PC-3 (cell line): ENCODE measurements around the gene PHLDB1. TPM values are rescaled to one million over a fixed set of nuclear protein-coding genes. Genes with fewer than 3 reads are reported as not detected.

Experiments used
- ATAC-seq: fragments of 200-7000 bp; cut with Tn5 transposase; 2 replicates; pipeline ENCODE4 v1.9.1; 2020; ENCODE audit warnings: mild to moderate bottlenecking, moderate library complexity
- BruUV-seq: library from RNA; stranded (reverse); fragments of 400-500 nt; replicated peaks from 2 replicates; lab custom pipeline; 2021; lab: Mats Ljungman, UMichigan
- CTCF ChIA-PET: fragments of 300-600 bp; sonication (Branson Sonifier 250); formaldehyde crosslinking; loops from one replicate; lab custom pipeline; 2022; ENCODE audit warnings: antibody characterized with exemption; lab: Charles Lee
- POLR2A ChIA-PET: fragments of 300-600 bp; sonication (Branson Sonifier 250); formaldehyde crosslinking; loops from one replicate; lab custom pipeline; 2022; ENCODE audit warnings: antibody characterized with exemption; ENCODE audit not compliant: unreplicated experiment; lab: Charles Lee
- DNase-seq: peaks from one replicate; pipeline ENCODE4 v3.0.0-alpha.2; 2015
- H2AFZ ChIP-seq: fragments of 300-600 bp; sonication (generic); 2 replicates; pipeline ENCODE4 v1.6.0; 2016; ENCODE audit warnings: antibody characterized with exemption, low read length
- H3F3A ChIP-seq: fragments of 300-600 bp; sonication (generic); one replicate; pipeline ENCODE4 v1.6.0; 2017; ENCODE audit warnings: antibody characterized with exemption, low read length, control low read depth, mild to moderate bottlenecking; ENCODE audit not compliant: unreplicated experiment
- H3K27ac ChIP-seq: fragments of 300-600 bp; sonication (generic); 2 replicates; pipeline ENCODE4 v1.5.1; 2016; ENCODE audit warnings: mild to moderate bottlenecking, low read length
- H3K27me3 ChIP-seq: fragments of 300-600 bp; sonication (generic); 2 replicates; pipeline ENCODE4 v1.6.1; 2016; ENCODE audit warnings: low read length, mixed read lengths
- H3K36me3 ChIP-seq: fragments of 300-600 bp; sonication (generic); 2 replicates; pipeline ENCODE4 v1.6.1; 2016; ENCODE audit warnings: low read depth, mixed run types, low read length, mixed read lengths
- H3K4me1 ChIP-seq: fragments of 300-600 bp; sonication (generic); 2 replicates; pipeline ENCODE4 v1.5.1; 2016; ENCODE audit warnings: low read length; ENCODE audit not compliant: insufficient read depth
- H3K4me2 ChIP-seq: fragments of 300-600 bp; sonication (generic); 2 replicates; pipeline ENCODE4 v1.6.0; 2016; ENCODE audit warnings: low read length
- H3K4me3 ChIP-seq: fragments of 300-600 bp; sonication (generic); 2 replicates; pipeline ENCODE4 v1.5.1; 2016; ENCODE audit warnings: mild to moderate bottlenecking, low read length, mixed read lengths
- H3K79me2 ChIP-seq: fragments of 300-600 bp; sonication (generic); 2 replicates; pipeline ENCODE4 v1.6.1; 2017; ENCODE audit warnings: low read length, mixed read lengths
- H3K9ac ChIP-seq: fragments of 300-600 bp; sonication (generic); 2 replicates; pipeline ENCODE4 v1.6.0; 2016; ENCODE audit warnings: mild to moderate bottlenecking, low read length
- H3K9me2 ChIP-seq: fragments of 300-600 bp; sonication (generic); replicated peaks from 2 replicates; pipeline ENCODE4 v1.6.1; 2016; ENCODE audit warnings: mixed run types, low read length, mixed read lengths
- H3K9me3 ChIP-seq: fragments of 300-600 bp; sonication (generic); 2 replicates; pipeline ENCODE4 v1.6.1; 2016; ENCODE audit warnings: low read length, mixed read lengths
- H4K20me1 ChIP-seq: fragments of 300-600 bp; sonication (generic); 2 replicates; pipeline ENCODE4 v1.6.1; 2016; ENCODE audit warnings: low read length, mixed read lengths
- CTCF ChIP-seq: fragments of 300-600 bp; sonication (generic); conservative IDR thresholded peaks from 2 replicates; pipeline ENCODE4 v1.5.1; 2017; ENCODE audit warnings: antibody characterized with exemption, low read depth, mild to moderate bottlenecking, low read length
- EZH2 ChIP-seq: fragments of 300-600 bp; sonication (generic); IDR thresholded peaks from one replicate; pipeline ENCODE4 v1.6.1; 2017; ENCODE audit warnings: antibody characterized with exemption, mild to moderate bottlenecking, low read length; ENCODE audit not compliant: unreplicated experiment
- EZH2phosphoT487 ChIP-seq: fragments of 300-600 bp; sonication (generic); IDR thresholded peaks from 2 replicates; pipeline ENCODE4 v1.6.1; 2018; ENCODE audit warnings: mild to moderate bottlenecking, antibody characterized with exemption, low read length, borderline replicate concordance
- intact Hi-C: fragments of 100-400 bp; cut with micrococcal nuclease; formaldehyde crosslinking; loops from 2 replicates; pipeline ENCODE4 v1.9.0; 2023
- total RNA-seq: library from RNA; depleted of rRNA; stranded (reverse); fragments of >200 nt; gene quantifications from 2 replicates; pipeline ENCODE4 v1.2.3, GENCODE V29; 2014

The PHLDB1 gene
- total RNA-seq, 1 experiment from 2014 or later: 36.1 TPM

- no peak overlapping the region for H3K9ac ChIP-seq
- H3K9me3 ChIP-seq: no peaks in the 10 kb centered on the region
- no peak overlapping the region for H3K4me2 ChIP-seq
- H4K20me1 ChIP-seq: no peaks in the 10 kb centered on the region
- no peak overlapping the region for H3K4me3 ChIP-seq
- H3K27ac ChIP-seq: no peak overlapping the region
- no peaks in the 10 kb centered on the region for H3K36me3 ChIP-seq
- no peak for DNase-seq
- no peaks in the 10 kb centered on the region for H3F3A ChIP-seq
- no peak for ATAC-seq
- H3K4me1 ChIP-seq: no peaks in the 10 kb centered on the region
- H2AFZ ChIP-seq: no peak overlapping the region
- CTCF ChIA-PET: no interaction called here
- POLR2A ChIA-PET: no interaction called here
- no peaks in the 10 kb centered on the region for H3K9me2 ChIP-seq
- BruUV-seq: no TSS peak
- intact Hi-C loops: no loop called here
- H3K79me2 ChIP-seq: no peaks in the 10 kb centered on the region
- TF ChIP-seq CTCF: no peak
- TF ChIP-seq EZH2: no peak
- no peak for TF ChIP-seq EZH2phosphoT487
- peaks cover 3% of the 10 kb centered on the region; the same call in 1 of the 2 replicates for H3K27me3 ChIP-seq
Measured at GRCh38 chr11:118666371-118666770, 59.0 kb downstream of the PHLDB1 start.

DNA sequence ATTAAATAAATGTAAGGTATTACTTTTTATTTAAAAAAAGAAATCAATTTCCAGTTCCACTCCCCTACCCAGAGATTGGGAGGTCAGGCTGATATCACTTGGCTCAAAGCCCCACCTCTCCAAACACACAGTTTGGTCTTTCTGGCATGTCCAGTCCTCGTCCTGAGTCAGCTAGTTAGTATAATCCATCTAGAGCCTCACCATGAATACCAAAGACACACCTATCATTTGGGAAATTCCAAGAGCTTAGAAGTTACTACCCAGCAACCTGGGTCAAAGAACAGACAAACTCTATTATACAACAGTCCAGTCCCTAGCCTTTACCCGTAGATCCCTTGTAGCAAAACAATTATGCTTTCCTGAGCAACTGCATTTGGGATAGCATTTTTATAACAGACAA is 62.6 kb downstream of the PHLDB1 start:
- BruUV-seq: no TSS peak
- Histone ChIP-seq H3K27ac (no peak overlapping the region), H3K27me3 (peaks cover 6% of the 10 kb centered on the region; the same call in 1 of the 2 replicates), H3K36me3 (no peaks in the 10 kb centered on the region), H2AFZ (no peak overlapping the region), H3F3A (no peaks in the 10 kb centered on the region), H3K4me2 (no peak overlapping the region), H3K4me1 (no peaks in the 10 kb centered on the region), H3K4me3 (no peak overlapping the region), H3K9me2 (no peaks in the 10 kb centered on the region), H3K9ac (no peak overlapping the region), H4K20me1 (no peaks in the 10 kb centered on the region), H3K9me3 (no peaks in the 10 kb centered on the region), H3K79me2 (no peaks in the 10 kb centered on the region)
- ChIA-PET CTCF (no interaction called here), POLR2A (no interaction called here)
- intact Hi-C loops: no loop called here
- ATAC-seq: no peak
- TF ChIP-seq EZH2phosphoT487: no peak
- TF ChIP-seq CTCF: no peak
- TF ChIP-seq EZH2: no peak
- DNase-seq: no peak

DNA sequence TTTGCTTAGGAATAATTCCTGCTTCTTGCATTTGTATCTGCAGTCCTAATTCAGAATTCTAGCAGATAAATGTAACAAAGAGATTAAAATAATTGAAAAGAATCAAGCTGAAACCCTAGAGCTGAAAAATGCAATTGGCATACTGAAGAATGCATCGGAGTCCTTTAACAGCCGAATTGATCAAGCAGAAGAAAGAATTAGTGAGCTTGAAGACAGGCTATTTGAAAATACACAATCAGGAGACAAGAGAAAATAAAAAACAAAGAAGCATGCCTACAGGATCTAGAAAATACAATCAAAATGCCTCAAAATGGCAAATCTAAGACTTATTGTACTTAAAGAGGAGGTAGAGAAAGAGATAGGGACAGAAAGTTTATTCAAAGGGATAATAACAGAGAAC is 63.8 kb downstream of the PHLDB1 start:
- DNase-seq (no peak), ATAC-seq (no peak)
- Histone ChIP-seq H3K4me2 (no peak overlapping the region), H3K4me1 (no peaks in the 10 kb centered on the region), H4K20me1 (no peaks in the 10 kb centered on the region), H3K9ac (no peak overlapping the region), H3K27me3 (peaks cover 6% of the 10 kb centered on the region; the same call in 1 of the 2 replicates), H3K27ac (no peak overlapping the region), H3F3A (no peaks in the 10 kb centered on the region), H3K9me2 (no peaks in the 10 kb centered on the region), H3K9me3 (no peaks in the 10 kb centered on the region), H3K79me2 (no peaks in the 10 kb centered on the region), H3K4me3 (no peak overlapping the region), H3K36me3 (no peaks in the 10 kb centered on the region), H2AFZ (no peak overlapping the region)
- intact Hi-C loops: no loop called here
- BruUV-seq: no TSS peak
- POLR2A ChIA-PET: no interaction called here
- CTCF ChIA-PET: no interaction called here
- TF ChIP-seq EZH2phosphoT487: no peak
- no peak for TF ChIP-seq EZH2
- no peak for TF ChIP-seq CTCF
